Measurements from ENCODE around the gene FKBP6. TPM values are rescaled to one million over a fixed set of nuclear protein-coding genes. Genes with fewer than 3 reads are reported as not detected.
"Not testable (repeated sequence)": the region's sequence is repeated elsewhere in the genome, so short reads cannot be mapped to it uniquely, and the experiment has no call there.

Gene FKBP6
- polyA plus RNA-seq, 1 donor (not counting 4 experiments of a cell fraction or from before 2014, with no cell fraction given), result not detected

- Histone ChIP-seq H3K4me2 (ENCODE audit: control insufficient read depth, extremely low read depth, insufficient read depth, low read depth, low read length) (no peak overlapping the region), H3K27me3 (ENCODE audit: control insufficient read depth, extremely low read depth, insufficient read depth, low read length) (no peaks in the 10 kb centered on the region), H3K79me2 (ENCODE audit: control insufficient read depth, insufficient read depth, low read length) (no peaks in the 10 kb centered on the region), H3K36me3 (ENCODE audit: control insufficient read depth in 2 of 2, extremely low read depth in 1 of 2, insufficient read depth in 2 of 2, low read length in 2 of 2) (no peaks in the 10 kb centered on the region), H3K4me1 (ENCODE audit: control insufficient read depth, extremely low read depth, insufficient read depth, low read length) (no peaks in the 10 kb centered on the region), H3K9ac (ENCODE audit: control insufficient read depth, extremely low read depth, insufficient read depth, low read length) (no peak overlapping the region), H4K20me1 (ENCODE audit: control insufficient read depth, extremely low read depth, insufficient read depth, low read length) (no peaks in the 10 kb centered on the region), H2AFZ (ENCODE audit: control insufficient read depth, low read length) (no peak overlapping the region), H3K27ac (ENCODE audit: control insufficient read depth, insufficient read depth, low read length) (no peak overlapping the region), H3K9me3 (ENCODE audit: control insufficient read depth, low read depth, low read length) (no peaks in the 10 kb centered on the region), H3K4me3 (ENCODE audit: control insufficient read depth in 2 of 3, extremely low read depth in 1 of 3, insufficient read depth in 2 of 3, low read depth in 1 of 3, low read length in 3 of 3) (no peak overlapping the region), H3K9me1 (ENCODE audit: control insufficient read depth, extremely low read depth, insufficient read depth, low read length) (no peaks in the 10 kb centered on the region)
- FAIRE-seq (no peak), DNase-seq (ENCODE audit: low read depth, low spot score) (no peak)
- dilution Hi-C loops (cut with MboI; ENCODE audit: extremely low pct_ligation_motif_present, low sequenced_read_pairs), result no loop called here
- TF ChIP-seq EZH2 (IDR thresholded peaks at IDR 0.05; ENCODE audit: low read length) (no peak), CTCF (optimal IDR thresholded peaks at IDR 0.05 in 1 of 3, IDR thresholded peaks at IDR 0.05 in 1 of 3, conservative IDR thresholded peaks at IDR 0.05 in 1 of 3; ENCODE audit: extremely low read depth in 1 of 3, insufficient read depth in 2 of 3, low read length in 3 of 3) (no peak)
Observed at GRCh38 chr7:73397521-73398281, 69.7 kb downstream of the FKBP6 start.

GRCh38 chr7:73399185-73400050 is 71.5 kb downstream of the FKBP6 start:
- H3K4me1 ChIP-seq (ENCODE audit: control insufficient read depth, extremely low read depth, insufficient read depth, low read length); H3K9me1 ChIP-seq (ENCODE audit: control insufficient read depth, extremely low read depth, insufficient read depth, low read length); H3K9me3 ChIP-seq (ENCODE audit: control insufficient read depth, low read depth, low read length); H4K20me1 ChIP-seq (ENCODE audit: control insufficient read depth, extremely low read depth, insufficient read depth, low read length); H3K27ac ChIP-seq (ENCODE audit: control insufficient read depth, insufficient read depth, low read length); H3K79me2 ChIP-seq (ENCODE audit: control insufficient read depth, insufficient read depth, low read length); H3K27me3 ChIP-seq (ENCODE audit: control insufficient read depth, extremely low read depth, insufficient read depth, low read length); FAIRE-seq; DNase-seq (ENCODE audit: low read depth, low spot score); dilution Hi-C loops (cut with MboI; ENCODE audit: extremely low pct_ligation_motif_present, low sequenced_read_pairs); H3K9ac ChIP-seq (ENCODE audit: control insufficient read depth, extremely low read depth, insufficient read depth, low read length); H3K36me3 ChIP-seq (ENCODE audit: control insufficient read depth in 2 of 2, extremely low read depth in 1 of 2, insufficient read depth in 2 of 2, low read length in 2 of 2): not testable (repeated sequence)
- H3K4me3 ChIP-seq (ENCODE audit: control insufficient read depth in 2 of 3, extremely low read depth in 1 of 3, insufficient read depth in 2 of 3, low read depth in 1 of 3, low read length in 3 of 3), result peak overlapping the region in 1 of 3 experiments; percentile 19
- peak overlapping the region; percentile 90 for H2AFZ ChIP-seq (ENCODE audit: control insufficient read depth, low read length)
- H3K4me2 ChIP-seq (ENCODE audit: control insufficient read depth, extremely low read depth, insufficient read depth, low read depth, low read length), result peak overlapping the region; percentile 56

- H3K4me3 ChIP-seq (ENCODE audit: control insufficient read depth in 2 of 3, extremely low read depth in 1 of 3, insufficient read depth in 2 of 3, low read depth in 1 of 3, low read length in 3 of 3); H3K36me3 ChIP-seq (ENCODE audit: control insufficient read depth in 2 of 2, extremely low read depth in 1 of 2, insufficient read depth in 2 of 2, low read length in 2 of 2); H3K9me1 ChIP-seq (ENCODE audit: control insufficient read depth, extremely low read depth, insufficient read depth, low read length); dilution Hi-C loops (cut with MboI; ENCODE audit: extremely low pct_ligation_motif_present, low sequenced_read_pairs); DNase-seq (ENCODE audit: low read depth, low spot score); H3K79me2 ChIP-seq (ENCODE audit: control insufficient read depth, insufficient read depth, low read length); H3K27me3 ChIP-seq (ENCODE audit: control insufficient read depth, extremely low read depth, insufficient read depth, low read length); H3K9ac ChIP-seq (ENCODE audit: control insufficient read depth, extremely low read depth, insufficient read depth, low read length); H3K4me2 ChIP-seq (ENCODE audit: control insufficient read depth, extremely low read depth, insufficient read depth, low read depth, low read length); H4K20me1 ChIP-seq (ENCODE audit: control insufficient read depth, extremely low read depth, insufficient read depth, low read length); H2AFZ ChIP-seq (ENCODE audit: control insufficient read depth, low read length); H3K9me3 ChIP-seq (ENCODE audit: control insufficient read depth, low read depth, low read length); H3K27ac ChIP-seq (ENCODE audit: control insufficient read depth, insufficient read depth, low read length); H3K4me1 ChIP-seq (ENCODE audit: control insufficient read depth, extremely low read depth, insufficient read depth, low read length); FAIRE-seq: not testable (repeated sequence)
Observed at GRCh38 chr7:73404860-73405259, 76.9 kb downstream of the FKBP6 start.

All from keratinocyte (primary cell).